ENCODE measurements around the gene ITPRIPL2. TPM values are rescaled to one million over a fixed set of nuclear protein-coding genes. Genes with fewer than 3 reads are reported as not detected.

Gene ITPRIPL2
- total and polyA plus RNA-seq, 2 of the 4 experiments (the other 2 are of a cell fraction), result 9.2 to 11.1 TPM

GRCh38 chr16:19083670-19084069 is 30.1 kb upstream of the ITPRIPL2 start:
- H3K4ac ChIP-seq (ENCODE audit: low read depth, low read length), result no peak overlapping the region
- dilution Hi-C loops (cut with HindIII; ENCODE audit: low sequenced_read_pairs, unreplicated experiment), result no loop called here
- no CpG with 5 or more reads among the region's 1 CpG for WGBS, 2 experiments (ENCODE audit: extremely low coverage in 2 of 2, insufficient read length in 1 of 2)
- no peak overlapping the region for H4K8ac ChIP-seq (ENCODE audit: low read depth in 2 of 2, low read length in 2 of 2)
- H3K56ac ChIP-seq (ENCODE audit: extremely low read depth, insufficient read depth, low read length), result no peak overlapping the region
- no peaks in the 10 kb centered on the region for H3K27me3 ChIP-seq (ENCODE audit: control insufficient read depth, insufficient read depth, low read length)
- H3K18ac ChIP-seq (ENCODE audit: low read depth, low read length), result no peak overlapping the region
- CTCF ChIA-PET, result interaction anchor here (1.2 kb wide), 1 partner anchor 100 kb away, joined by 3 read pairs; the partner anchor contains the start of gene TMC7
- H3K23ac ChIP-seq (ENCODE audit: low read depth, low read length), result no peak overlapping the region
- no peaks in the 10 kb centered on the region for H4K20me1 ChIP-seq (ENCODE audit: insufficient read depth, low read length)
- peaks cover 2% of the 10 kb centered on the region; the same call in 1 of the 2 replicates for H3K4me1 ChIP-seq (ENCODE audit: control insufficient read depth, insufficient read depth, low read length)
- no peak overlapping the region for H2BK5ac ChIP-seq (ENCODE audit: low read depth, low read length, poor library complexity, severe bottlenecking)
- no peak overlapping the region for H2AK9ac ChIP-seq (replicated peaks; ENCODE audit: low read depth, low read length, poor library complexity)
- H2AFZ ChIP-seq (replicated peaks; ENCODE audit: low read length, poor library complexity), result no peak overlapping the region
- TF ChIP-seq MXI1 (IDR thresholded peaks at IDR 0.05; ENCODE audit: borderline replicate concordance, low read depth, low read length), result no peak
- no peak for DNase-seq
- no peak overlapping the region for H4K91ac ChIP-seq (ENCODE audit: insufficient read depth, low read depth, low read length)
- no peak for ATAC-seq (ENCODE audit: low read depth)
- no peak overlapping the region for H3K9ac ChIP-seq (ENCODE audit: low read depth, low read length)
- no peak overlapping the region for H3K4me3 ChIP-seq (ENCODE audit: insufficient read depth, low read depth, low read length)
- intact Hi-C loops (cut with micrococcal nuclease), result no loop called here
- H3K9me3 ChIP-seq (ENCODE audit: control insufficient read depth, insufficient read depth, low read length), result no peaks in the 10 kb centered on the region
- H2BK15ac ChIP-seq (ENCODE audit: low read depth, low read length), result no peak overlapping the region
- no peak overlapping the region for H3K27ac ChIP-seq (ENCODE audit: insufficient read depth, low read length)
- H4K5ac ChIP-seq (ENCODE audit: low read depth, low read length), result no peak overlapping the region
- H3K14ac ChIP-seq (replicated peaks; ENCODE audit: low read depth, low read length), result no peak overlapping the region
- H2BK120ac ChIP-seq (ENCODE audit: low read depth, low read length), result no peak overlapping the region
- in situ Hi-C loops (cut with MboI; ENCODE audit: low sequenced_read_pairs), result no loop called here
- H3K36me3 ChIP-seq (ENCODE audit: control insufficient read depth, insufficient read depth, low read length), result peaks cover 4% of the 10 kb centered on the region
- POLR2A ChIA-PET (ENCODE audit: unreplicated experiment), result no interaction called here
- no peak overlapping the region for H2AK5ac ChIP-seq (ENCODE audit: low read depth, low read length)
- H3K4me2 ChIP-seq (ENCODE audit: low read depth, low read length), result no peak overlapping the region
- BruUV-seq (replicated peaks), result no TSS peak
- no peak overlapping the region for H2BK20ac ChIP-seq (ENCODE audit: low read depth, low read length)
- no peaks in the 10 kb centered on the region for H3K79me1 ChIP-seq (ENCODE audit: low read depth in 1 of 2, low read length in 2 of 2)
- H3K9me1 ChIP-seq (ENCODE audit: insufficient read depth, low read length), result no peaks in the 10 kb centered on the region
